Measurements from ENCODE around the gene CXCL17. TPM values are rescaled to one million over a fixed set of nuclear protein-coding genes. Genes with fewer than 3 reads are reported as not detected.

Gene CXCL17
- total RNA-seq, 1 experiment from 2014 or later, result 0.32 TPM

- no peak for TF ChIP-seq CTCF (IDR thresholded peaks at IDR 0.05 in 2 of 3, conservative IDR thresholded peaks at IDR 0.05 in 1 of 3; ENCODE audit: borderline replicate concordance in 1 of 3, insufficient read depth in 1 of 3, low read depth in 2 of 3, low read length in 2 of 3)
- no peak for TF ChIP-seq CBX3 (IDR thresholded peaks at IDR 0.05; ENCODE audit: low read depth)
- no peak for TF ChIP-seq TCF7L2 (IDR thresholded peaks at IDR 0.05; ENCODE audit: borderline replicate concordance, extremely low read depth, insufficient read depth, insufficient read length)
- TF ChIP-seq SIN3A (IDR thresholded peaks at IDR 0.05; ENCODE audit: low read depth), result no peak
- no peak for TF ChIP-seq CEBPB (IDR thresholded peaks at IDR 0.05; ENCODE audit: low read depth)
- no peak for TF ChIP-seq JUND (IDR thresholded peaks at IDR 0.05)
Measured at GRCh38 chr19:42392165-42392564, 50.6 kb downstream of the CXCL17 start (continued).

GRCh38 chr19:42389899-42390298, 52.8 kb downstream of the CXCL17 start, which contains the start of gene CNFN:
Gene CNFN (minus strand): TSS chr19:42390297. CDS start chr19:42389037, 1,260 bp downstream.
- BruUV-seq (replicated peaks), result no TSS peak
- no peak for ATAC-seq

More at GRCh38 chr19:42389899-42390298, 52.8 kb downstream of the CXCL17 start, which contains the start of gene CNFN:
- Histone ChIP-seq H3K9me2 (ENCODE audit: insufficient read depth) (no peaks in the 10 kb centered on the region), H3K9me3 (ENCODE audit: control insufficient read depth in 1 of 2, insufficient read depth in 1 of 2, low read depth in 1 of 2, low read length in 2 of 2) (no peaks in the 10 kb centered on the region), H3K36me3 (ENCODE audit: control insufficient read depth in 1 of 2, insufficient read depth in 2 of 2, low read length in 2 of 2) (no peaks in the 10 kb centered on the region), H4K20me1 (ENCODE audit: insufficient read depth) (no peaks in the 10 kb centered on the region), H3K27me3 (ENCODE audit: insufficient read depth, low read length) (no peaks in the 10 kb centered on the region), H3K4me3 (replicated peaks in 1 of 2; ENCODE audit: low read depth in 1 of 2, low read length in 2 of 2) (no peak within 1 kb of the TSS), H3K27ac (ENCODE audit: low read depth, low read length) (no peak within 1 kb of the TSS), H3K9ac (ENCODE audit: low read length) (no peak within 1 kb of the TSS), H3K4me1 (ENCODE audit: control insufficient read depth in 1 of 2, insufficient read depth in 2 of 2, low read length in 2 of 2) (peaks cover 6 to 17% of the 10 kb centered on the region in 2 experiments), H3K4me2 (ENCODE audit: low read length) (no peak within 1 kb of the TSS), H2AFZ (ENCODE audit: low read depth, low read length, poor library complexity, severe bottlenecking) (no peak within 1 kb of the TSS), H3K79me2 (ENCODE audit: insufficient read depth, low read length) (no peaks in the 10 kb centered on the region)
- TF ChIP-seq SRF (IDR thresholded peaks at IDR 0.05; ENCODE audit: low read depth) (no peak), CTCF (IDR thresholded peaks at IDR 0.05 in 2 of 3, conservative IDR thresholded peaks at IDR 0.05 in 1 of 3; ENCODE audit: borderline replicate concordance in 1 of 3, insufficient read depth in 1 of 3, low read depth in 2 of 3, low read length in 2 of 3) (no peak), ZNF274 (IDR thresholded peaks at IDR 0.05; ENCODE audit: low read depth, low read length) (no peak), FOSL1 (IDR thresholded peaks at IDR 0.05; ENCODE audit: low read depth) (no peak), CBX3 (IDR thresholded peaks at IDR 0.05; ENCODE audit: low read depth) (no peak), EZH2 (IDR thresholded peaks at IDR 0.05) (no peak), EZH2phosphoT487 (IDR thresholded peaks at IDR 0.05; ENCODE audit: borderline replicate concordance) (no peak), EGR1 (IDR thresholded peaks at IDR 0.05; ENCODE audit: low read depth) (no peak), POLR2A (IDR thresholded peaks at IDR 0.05; ENCODE audit: borderline replicate concordance, extremely low read depth, insufficient read depth, insufficient read length) (no peak), SIN3A (IDR thresholded peaks at IDR 0.05; ENCODE audit: low read depth) (no peak), TCF7L2 (IDR thresholded peaks at IDR 0.05; ENCODE audit: borderline replicate concordance, extremely low read depth, insufficient read depth, insufficient read length) (no peak), YY1 (IDR thresholded peaks at IDR 0.05; ENCODE audit: extremely low read depth, insufficient replicate concordance, low read depth, low read length) (no peak), RAD21 (IDR thresholded peaks at IDR 0.05; ENCODE audit: low read depth) (no peak), CEBPB (IDR thresholded peaks at IDR 0.05; ENCODE audit: low read depth) (no peak), POLR2AphosphoS5 (IDR thresholded peaks at IDR 0.05; ENCODE audit: low read depth, low read length) (no peak)
- DNase-seq (ENCODE audit: low read depth, low spot score), result no peak
- ChIA-PET POLR2A (no interaction called here), CTCF (no interaction called here), RAD21 (ENCODE audit: low non-redundant PET in 1 of 2, low total read pairs in 2 of 2, uncharacterized antibody in 2 of 2, unreplicated experiment in 2 of 2) (no interaction called here)
- intact Hi-C loops (cut with micrococcal nuclease), result no loop called here

Measured in HCT116 (cell line).